NCI-H146 treated with DMSO at 0.1 percent for 48 hours (cell line): ENCODE data around the gene HNRNPU.

Experiments
- DNase-seq: peaks from one replicate; lab custom pipeline; 2025; ENCODE audit not compliant: unreplicated experiment; lab: John Stamatoyannopoulos, UW

HNRNPU gene

GRCh38 chr1:244862699-244863490, 1.4 kb downstream of the HNRNPU start:
- DNase-seq, result peak; percentile 85

GRCh38 chr1:244862354-244862698, 2.0 kb downstream of the HNRNPU start:
- peak; percentile 34 for DNase-seq

- no peak for DNase-seq
These were observed 2.7 kb downstream of the HNRNPU start for GRCh38 chr1:244861683-244862082.

DNA sequence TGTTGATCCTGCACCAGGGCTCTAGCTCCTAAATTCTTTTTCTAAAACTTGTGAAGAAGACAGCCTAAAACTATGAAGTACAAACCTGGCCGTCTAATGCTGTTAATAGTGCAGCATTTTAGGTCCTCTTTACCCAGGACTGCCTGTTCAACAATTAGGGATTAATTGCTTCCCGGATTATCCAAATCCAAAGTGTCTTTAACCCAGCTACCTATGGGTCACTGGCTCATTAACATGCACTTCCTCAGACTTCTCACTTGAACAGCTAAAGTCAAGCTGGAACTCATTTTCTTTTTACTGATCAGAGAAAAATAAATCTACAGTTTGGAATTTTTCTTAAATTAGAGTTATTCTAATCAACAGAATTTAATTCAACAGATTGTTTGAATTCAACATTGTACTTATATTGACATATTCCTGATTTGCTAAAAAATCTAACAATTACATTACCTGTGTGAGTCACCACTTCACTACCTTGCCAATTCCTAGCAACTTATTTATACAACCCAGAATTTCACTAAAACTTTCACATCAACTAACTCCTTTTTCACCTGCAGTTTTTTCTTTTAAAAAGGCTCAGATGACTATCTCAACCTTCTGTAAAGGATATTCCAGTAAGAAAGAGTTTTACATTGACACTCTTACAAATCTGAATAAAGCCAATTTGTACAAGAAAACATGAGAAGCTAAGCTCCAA, 3.3 kb downstream of the HNRNPU start:
- DNase-seq, result no peak

DNA sequence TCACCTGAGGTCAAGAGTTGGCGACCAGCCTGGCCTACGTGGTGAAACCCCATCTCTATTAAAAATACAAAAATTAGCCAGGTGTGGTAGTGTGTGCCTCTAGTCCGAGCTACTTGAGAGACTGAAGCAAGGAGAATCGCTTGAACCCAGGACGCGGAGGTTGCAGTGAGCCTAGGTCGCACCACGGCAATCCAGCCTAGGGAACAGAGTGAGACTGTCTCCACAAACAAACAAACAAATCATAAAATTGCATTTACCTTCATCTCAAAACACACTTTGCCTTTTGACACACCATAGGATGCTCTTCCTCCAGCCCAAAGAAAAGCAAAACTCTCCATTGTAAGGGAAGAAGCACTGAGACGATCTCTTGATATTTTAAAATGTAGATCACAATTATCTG, 4.3 kb downstream of the HNRNPU start:
- DNase-seq, result no peak

GRCh38 chr1:244858357-244858756, 6.0 kb downstream of the HNRNPU start:
- no peak for DNase-seq

GRCh38 chr1:244857761-244858160, 6.6 kb downstream of the HNRNPU start:
- no peak for DNase-seq

DNA sequence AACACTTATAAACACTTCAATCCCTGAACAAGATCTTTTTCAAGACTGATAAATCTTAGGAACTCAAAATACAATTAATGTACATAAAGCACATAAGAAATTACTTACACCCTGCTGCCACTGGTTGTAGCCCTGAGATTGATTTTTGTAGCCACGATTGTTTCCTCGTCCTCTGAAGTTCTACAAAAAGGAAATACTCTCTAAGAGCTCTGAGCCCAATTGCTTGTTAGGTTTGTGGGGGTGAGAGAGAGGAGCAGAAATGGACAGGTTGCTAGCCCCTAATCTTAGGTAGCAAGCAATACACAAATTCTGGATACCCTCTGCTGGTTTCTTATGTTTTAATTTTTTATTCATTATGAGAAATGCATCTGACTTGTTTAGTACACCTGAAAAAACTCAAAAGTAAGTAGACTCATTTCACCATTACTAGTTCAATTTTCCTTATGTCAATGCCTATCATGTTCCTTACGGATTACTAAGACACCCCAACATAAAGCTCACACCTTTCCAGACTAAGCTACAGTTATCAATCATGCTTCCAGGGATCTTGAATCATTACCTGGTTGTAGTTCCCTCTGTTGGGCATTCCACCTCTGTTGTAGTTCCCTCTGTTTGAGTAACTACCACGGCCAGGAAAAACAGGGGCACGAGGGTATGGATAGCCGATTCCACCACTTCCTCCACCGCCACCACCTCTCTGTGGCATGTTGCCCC, 9.3 kb downstream of the HNRNPU start:
- DNase-seq, result no peak

DNA sequence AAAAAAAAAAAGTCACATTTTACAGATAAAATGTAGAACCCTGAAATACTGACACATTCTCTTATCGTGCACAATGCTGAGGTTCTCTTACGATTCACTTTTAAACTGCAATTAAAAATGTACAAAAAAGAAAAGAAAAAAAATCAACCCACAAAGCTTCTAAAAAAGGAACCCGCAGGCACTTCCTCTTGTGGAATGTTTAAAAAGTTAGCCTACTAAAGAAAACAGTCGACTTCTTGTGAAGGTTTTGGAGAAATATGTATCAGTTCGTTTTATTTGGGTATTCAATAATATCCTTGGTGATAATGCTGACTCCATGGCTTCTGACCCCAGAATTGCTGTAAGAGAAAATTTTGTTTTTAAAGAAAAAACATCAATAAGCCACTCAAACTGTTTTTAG, 10.2 kb downstream of the HNRNPU start:
- no peak for DNase-seq

- no peak for DNase-seq
These were observed 11.6 kb downstream of the HNRNPU start for GRCh38 chr1:244852694-244853093.

DNA sequence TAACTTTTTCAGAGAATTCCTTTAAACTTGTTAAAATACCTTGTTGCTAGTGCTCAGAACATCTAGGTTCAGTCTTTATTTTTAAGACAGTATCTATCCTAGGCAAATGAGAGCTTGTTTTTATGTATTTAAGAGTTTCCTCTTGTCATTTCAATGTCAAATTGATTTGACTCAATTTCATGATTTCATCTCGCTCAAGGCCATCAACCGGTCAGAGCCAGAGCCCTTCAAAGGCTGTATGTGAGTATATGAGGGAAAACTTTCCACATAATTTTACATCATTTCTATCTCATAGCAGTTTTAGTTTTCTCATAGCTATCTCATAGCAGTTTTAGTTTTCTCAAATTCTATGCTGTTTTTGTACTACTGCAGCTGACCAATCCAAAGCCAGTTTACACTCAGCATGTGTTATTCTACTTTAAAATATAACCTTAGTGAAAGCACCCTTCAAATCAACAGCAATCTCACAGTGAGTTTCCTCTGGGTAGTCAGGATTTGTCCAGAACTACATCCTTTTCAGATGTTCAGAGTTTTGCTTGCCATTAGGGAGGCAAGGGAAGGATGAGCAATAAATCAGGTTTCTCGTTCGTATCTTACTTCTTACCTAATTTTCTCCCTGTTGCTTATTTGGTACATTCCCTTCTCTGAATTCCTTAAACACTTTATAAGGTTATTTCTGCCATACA, 12.7 kb downstream of the HNRNPU start:
- DNase-seq, result no peak

- DNase-seq, result no peak
These were observed 13.4 kb downstream of the HNRNPU start for GRCh38 chr1:244850896-244851295.

DNA sequence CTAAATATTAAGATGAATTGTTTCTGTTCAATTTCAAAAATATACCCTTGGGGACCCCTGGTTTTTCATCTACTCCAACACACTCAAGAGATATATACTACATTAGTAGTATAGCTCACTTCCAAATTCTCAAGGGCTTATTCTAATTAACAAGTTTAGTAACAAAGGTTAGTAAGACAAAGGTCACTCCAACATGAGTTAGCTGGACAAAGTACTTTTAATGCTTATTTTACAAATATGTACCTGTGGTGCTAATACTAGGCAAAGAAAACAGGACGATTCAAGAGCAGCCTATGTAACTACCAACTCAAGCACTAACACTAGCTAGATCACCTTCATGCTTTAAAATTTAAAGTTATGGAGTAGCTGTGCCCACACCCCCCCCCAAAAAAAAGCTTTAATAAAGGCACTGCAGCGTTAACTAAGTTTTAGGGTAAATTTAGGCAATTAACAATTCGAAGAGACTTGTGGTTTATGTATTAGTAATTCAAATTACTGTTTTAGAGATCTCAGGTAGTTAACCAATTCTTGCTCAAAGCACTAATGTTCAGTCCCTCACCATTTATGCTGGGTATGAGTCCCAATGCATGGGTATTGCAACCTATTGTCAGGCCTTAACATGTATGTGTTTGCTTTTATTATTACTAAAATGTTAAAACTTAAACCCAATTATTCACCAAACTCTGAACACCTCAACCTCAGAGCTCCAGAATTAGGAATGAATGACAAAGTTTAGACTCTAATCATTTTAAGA, 14.1 kb downstream of the HNRNPU start:
- DNase-seq, result no peak

GRCh38 chr1:244849189-244849866, 15.0 kb downstream of the HNRNPU start:
- DNase-seq, result no peak

GRCh38 chr1:244846653-244847052, 17.7 kb downstream of the HNRNPU start:
- no peak for DNase-seq

- DNase-seq, result no peak
These were observed 19.9 kb downstream of the HNRNPU start for GRCh38 chr1:244844155-244845121.

- no peak for DNase-seq
These were observed 21.0 kb downstream of the HNRNPU start for GRCh38 chr1:244843148-244843978.

DNA sequence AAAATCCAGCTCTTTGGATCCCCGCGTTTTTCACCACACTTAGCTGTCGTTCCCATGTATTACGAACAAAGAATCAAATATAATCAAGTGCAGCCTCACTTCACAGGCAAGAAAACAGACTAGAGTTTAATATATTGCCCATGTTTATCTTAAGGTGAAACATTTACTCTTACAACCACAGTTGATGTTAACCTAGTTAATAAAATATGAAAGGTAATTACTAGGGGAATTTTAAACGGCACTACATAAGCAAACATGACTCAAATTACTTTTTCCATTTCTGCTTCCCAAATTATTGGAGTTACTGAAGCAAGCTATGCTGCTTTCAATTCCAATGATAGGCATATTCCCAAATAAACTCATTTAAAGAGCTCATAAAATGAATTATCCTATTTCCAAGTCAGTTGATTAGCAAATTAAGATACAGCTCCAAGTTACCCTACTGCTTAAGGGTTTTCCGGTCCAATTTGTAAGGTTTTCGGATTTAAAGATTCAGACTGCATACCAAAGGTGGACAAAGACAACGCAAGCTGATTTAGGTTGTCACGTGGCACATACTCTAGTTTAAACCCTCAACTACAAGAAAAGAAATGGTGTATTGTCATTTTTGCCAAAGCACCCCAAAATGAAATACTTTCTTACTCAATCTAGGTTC, 22.9 kb downstream of the HNRNPU start:
- DNase-seq, result no peak
